NCI-H446 (cell line): ENCODE results near the gene SETD1B.
"Not testable (repeated sequence)": the region's sequence is repeated elsewhere in the genome, so short reads cannot be mapped to it uniquely, and the experiment has no call there.

Experiments used
- DNase-seq, 2 experiments: peaks; one replicate each; lab custom pipeline; 2025; lab: John Stamatoyannopoulos, UW

SETD1B gene

GRCh38 chr12:121857322-121858246, 53.8 kb downstream of the SETD1B start:
- no peak for DNase-seq

- no peak for DNase-seq
Measured at GRCh38 chr12:121858318-121858661, 54.5 kb downstream of the SETD1B start.

DNA sequence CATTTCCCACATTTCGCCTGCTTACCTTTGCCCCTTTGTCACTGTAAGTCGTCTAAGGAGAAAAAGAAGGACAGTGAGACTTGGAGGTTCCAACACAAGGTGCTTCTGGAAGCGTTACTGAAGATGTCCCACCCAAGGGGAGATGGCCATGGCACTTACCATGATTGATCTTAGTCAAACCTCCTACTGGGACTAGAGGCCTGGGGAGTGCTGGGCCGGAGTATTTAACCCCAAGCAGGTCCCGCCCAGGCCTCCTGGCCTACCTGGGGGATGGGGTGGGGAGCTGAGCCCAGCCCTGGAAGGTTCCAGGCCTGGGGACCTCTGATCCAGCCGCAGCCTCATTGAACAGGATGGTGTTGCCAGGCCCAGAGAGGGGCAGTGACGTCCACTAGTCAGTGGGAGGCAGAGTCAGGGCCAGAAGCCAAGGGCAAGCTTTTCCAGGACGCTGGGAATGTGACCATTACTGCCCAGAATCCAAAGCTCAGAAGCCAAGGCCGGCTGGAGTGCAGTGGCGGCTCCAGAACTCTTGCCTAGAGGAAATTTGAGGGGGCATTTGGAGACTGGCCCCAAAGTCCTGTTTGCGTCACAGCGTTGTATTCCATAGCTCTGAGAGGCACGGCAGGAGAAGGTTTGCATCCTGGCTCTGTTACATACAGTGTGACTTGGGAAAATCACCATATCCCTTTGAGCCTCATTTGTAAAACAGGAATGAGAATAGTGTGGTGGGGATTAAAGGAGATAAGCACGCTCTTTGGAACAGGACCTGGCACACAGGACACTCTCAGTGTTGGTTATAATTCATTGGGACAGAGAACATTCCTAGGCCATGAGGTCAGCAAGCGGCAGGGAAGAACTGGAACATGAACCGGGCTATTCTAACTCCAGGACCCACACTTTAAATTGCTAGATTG, 55.1 kb downstream of the SETD1B start, which contains the start of gene HPD:
Gene HPD, minus strand, starts transcription at position 198 of the 911 bp plus-strand sequence. Its CDS starts 36 bp downstream, at position 162.
- no peak for DNase-seq

- no peak for DNase-seq
Measured at GRCh38 chr12:121860257-121860656, 56.4 kb downstream of the SETD1B start.

- DNase-seq, result not testable (repeated sequence)
Measured at GRCh38 chr12:121860699-121861098, 56.9 kb downstream of the SETD1B start.

GRCh38 chr12:121861636-121862254, 57.9 kb downstream of the SETD1B start:
- DNase-seq, result no peak

GRCh38 chr12:121866331-121866730, 62.5 kb downstream of the SETD1B start:
- no peak for DNase-seq

DNA sequence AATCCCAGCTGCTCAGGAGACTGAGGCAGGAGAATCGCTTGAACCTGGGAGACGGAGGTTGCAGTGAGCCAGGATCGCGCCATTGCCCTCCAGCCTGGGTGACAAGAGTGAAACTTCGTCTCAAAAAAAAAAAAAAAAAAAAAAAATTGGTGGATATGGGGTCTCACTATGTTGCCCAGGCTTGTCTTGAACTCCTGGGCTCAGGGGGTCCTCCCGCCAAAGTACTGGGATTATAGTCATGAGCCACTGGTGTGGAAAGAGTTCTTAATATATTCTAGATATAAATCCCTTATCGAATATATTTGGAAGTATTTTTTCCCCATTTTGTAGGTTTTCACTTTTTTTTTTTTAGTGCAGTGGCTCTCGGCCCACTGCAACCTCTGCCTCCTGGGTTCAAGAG, 65.4 kb downstream of the SETD1B start:
- DNase-seq, result not testable (repeated sequence)

DNA sequence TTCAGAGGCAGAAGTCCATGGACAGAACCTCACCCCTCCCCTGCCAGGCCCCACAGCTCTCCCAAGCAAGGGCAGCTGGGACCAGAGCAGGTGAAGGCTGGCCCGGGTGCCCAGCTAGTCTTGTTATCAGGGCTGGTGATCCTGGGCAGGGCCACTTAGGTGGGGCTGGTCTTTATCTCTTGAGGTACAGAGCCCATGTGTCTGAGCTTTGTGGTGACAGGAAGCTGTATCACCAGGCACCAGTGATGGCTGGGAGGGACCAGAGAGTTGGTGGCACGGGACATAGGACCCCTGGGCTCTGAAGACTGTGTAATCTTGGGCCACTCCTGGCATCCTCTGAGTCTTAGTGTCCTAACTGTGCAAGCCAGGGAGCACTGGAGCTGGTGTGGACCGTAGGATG, 67.7 kb downstream of the SETD1B start:
- no peak for DNase-seq

- DNase-seq, result peak; percentile 64 to 90
Measured at GRCh38 chr12:121872546-121873215, 68.9 kb downstream of the SETD1B start.

DNA sequence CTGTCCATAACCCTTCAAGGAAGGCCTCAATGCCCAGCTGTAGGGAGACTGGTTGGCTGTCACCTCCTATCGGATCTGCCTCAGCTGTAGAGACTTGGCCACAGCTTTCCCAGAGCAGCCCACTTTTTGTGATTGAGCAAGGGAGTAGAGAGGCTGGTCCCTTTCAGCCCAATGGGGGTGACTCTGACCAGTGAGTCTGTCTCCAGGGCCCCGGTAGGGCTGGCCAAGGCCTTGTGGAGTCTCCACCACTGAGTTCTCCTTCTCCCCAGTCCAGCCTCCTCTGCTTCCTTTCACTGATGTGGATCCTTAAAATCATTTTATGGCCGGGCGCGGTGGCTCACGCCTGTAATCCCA, 69.4 kb downstream of the SETD1B start:
- no peak for DNase-seq

DNA sequence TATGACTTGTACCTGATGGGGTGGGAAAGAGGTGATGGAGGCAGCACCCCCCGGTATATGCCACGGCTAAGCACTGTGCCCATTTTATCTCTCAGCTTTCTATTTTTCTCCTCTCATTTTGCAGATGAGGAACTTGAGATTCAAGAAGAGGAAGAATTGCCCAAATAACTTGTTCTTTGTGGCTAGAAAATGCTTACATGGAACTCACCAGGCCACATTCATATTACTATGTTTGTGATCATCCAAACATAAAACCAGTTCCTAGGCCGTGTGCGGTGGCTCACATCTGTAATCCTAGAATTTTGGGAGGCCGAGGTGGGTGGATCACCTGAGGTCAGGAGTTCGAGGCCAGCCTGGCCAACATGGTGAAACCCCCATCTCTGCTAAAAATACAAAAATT, 70.3 kb downstream of the SETD1B start:
- no peak for DNase-seq

GRCh38 chr12:121875582-121875981, 71.8 kb downstream of the SETD1B start:
- no peak for DNase-seq

DNA sequence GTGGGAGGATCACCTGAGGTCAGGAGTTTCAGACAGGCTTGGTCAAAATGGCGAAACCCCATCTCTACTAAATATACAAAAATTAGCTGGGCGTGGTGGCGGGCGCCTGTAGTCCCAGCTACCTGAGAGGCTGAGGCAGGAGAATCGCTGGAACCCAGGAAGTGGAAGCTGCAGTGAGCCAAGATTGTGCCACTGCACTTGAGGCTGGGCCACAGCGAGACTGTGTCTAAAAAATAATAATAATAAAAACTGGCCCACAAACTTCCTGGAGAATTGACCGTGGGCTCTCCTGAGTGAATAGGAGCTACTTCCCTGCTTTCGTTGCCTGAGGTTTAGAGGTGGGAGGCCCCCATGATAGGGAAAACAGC, 72.3 kb downstream of the SETD1B start:
- not testable (repeated sequence) for DNase-seq
